Prostate gland (tissue), 2 donors: ENCODE data around the gene AMN. TPM values are rescaled to one million over a fixed set of nuclear protein-coding genes. Genes with fewer than 3 reads are reported as not detected.

Experiments
- DNase-seq: peaks from one replicate; pipeline ENCODE4 v3.0.0-alpha.2; 2019; ENCODE audit warnings: low spot score
- H3K27ac ChIP-seq, 2 donors: fragments of 200-600 bp; sonication (generic); 2 replicates each; pipeline ENCODE4 v1.5.1; 2017 to 2019
- H3K27me3 ChIP-seq: fragments of 200-600 bp; sonication (generic); replicated peaks from 2 replicates; pipeline ENCODE4 v1.5.1; 2019; ENCODE audit not compliant: insufficient read depth
- H3K36me3 ChIP-seq, 2 donors: fragments of 200-600 bp; sonication (generic); 1 replicate in 1 of 2; 2 replicates in 1 of 2; pipeline versions ENCODE4 v1.5.1 to v1.8.1; 2017 to 2019
- H3K4me1 ChIP-seq: fragments of 200-600 bp; sonication (generic); replicated peaks from 2 replicates; pipeline ENCODE4 v1.5.1; 2019
- H3K4me3 ChIP-seq, 2 donors: fragments of 200-600 bp; sonication (generic); 2 replicates each; pipeline ENCODE4 v1.5.1; 2017 to 2019
- H3K9me3 ChIP-seq: fragments of 200-600 bp; sonication (generic); 2 replicates; pipeline ENCODE4 v1.5.1; 2017
- CTCF ChIP-seq, 4 experiments: fragments of 200-600 bp in 2 of 4; fragments of 450-650 bp in 2 of 4; sonication (generic) in 2 of 4; IDR thresholded peaks; 1 replicate in 3 of 4; 2 replicates in 1 of 4; pipeline ENCODE4 v1.5.1; 2016 to 2019; ENCODE audit warnings: antibody characterized with exemption in 4 of 4, mild to moderate bottlenecking in 2 of 4, moderate library complexity in 2 of 4
- POLR2A ChIP-seq: fragments of 450-650 bp; IDR thresholded peaks from one replicate; pipeline ENCODE4 v1.6.1; 2016; ENCODE audit warnings: antibody characterized with exemption, mild to moderate bottlenecking
- POLR2AphosphoS5 ChIP-seq: sonication (generic); formaldehyde crosslinking; IDR thresholded peaks from one replicate; pipeline ENCODE4 v1.6.1; 2017; ENCODE audit warnings: antibody characterized with exemption
- WGBS: methylation state at CpG from one replicate; pipeline ENCODE4 v1.1.5; 2018; 5-methylcytosine and 5-hydroxymethylcytosine counted together
- intact Hi-C: fragments of 100-400 bp; cut with DNase I; formaldehyde crosslinking; loops from one replicate; pipeline ENCODE4 v1.14.2; 2022
- total RNA-seq, 2 donors: library from RNA; depleted of rRNA; stranded (reverse); fragments of >200 nt; gene quantifications; one replicate each; pipeline ENCODE4 v1.1.0, GENCODE V29; 2016

AMN gene
- total RNA-seq, 2 donors from 2014 or later = 0.91 to 1.6 TPM

- no peak overlapping the region for H3K27ac ChIP-seq
- no peak for TF ChIP-seq CTCF (IDR thresholded peaks at IDR 0.05)
- no peak for TF ChIP-seq POLR2A
- TF ChIP-seq POLR2AphosphoS5 = no peak
- no peaks in the 10 kb centered on the region for H3K9me3 ChIP-seq
- H3K36me3 ChIP-seq = no peaks in the 10 kb centered on the region
- no peak for DNase-seq
- no peaks in the 10 kb centered on the region for H3K27me3 ChIP-seq
- intact Hi-C loops = no loop called here
- no peak overlapping the region for H3K4me3 ChIP-seq
- 94% methylated on average over 14 of the region's 14 CpGs for WGBS
- no peaks in the 10 kb centered on the region for H3K4me1 ChIP-seq
Observed at GRCh38 chr14:102883554-102883953, 38.9 kb upstream of the AMN start.

GRCh38 chr14:102885737-102886447 lies 36.6 kb upstream of the AMN start:
- Histone ChIP-seq H3K4me1 (no peaks in the 10 kb centered on the region), H3K4me3 (no peak overlapping the region), H3K9me3 (no peaks in the 10 kb centered on the region), H3K36me3 (no peaks in the 10 kb centered on the region), H3K27ac (no peak overlapping the region), H3K27me3 (no peaks in the 10 kb centered on the region)
- 98% methylated on average over 22 of the region's 22 CpGs for WGBS
- intact Hi-C loops = no loop called here
- TF ChIP-seq POLR2AphosphoS5 (no peak), POLR2A (no peak), CTCF (IDR thresholded peaks at IDR 0.05) (no peak)
- no peak for DNase-seq

- 54% methylated on average over 1 of the region's 1 CpG for WGBS
- H3K27me3 ChIP-seq = no peaks in the 10 kb centered on the region
- no peaks in the 10 kb centered on the region for H3K36me3 ChIP-seq
- no peak overlapping the region for H3K27ac ChIP-seq
- no peak overlapping the region for H3K4me3 ChIP-seq
- H3K4me1 ChIP-seq = no peaks in the 10 kb centered on the region
- intact Hi-C loops = no loop called here
- no peaks in the 10 kb centered on the region for H3K9me3 ChIP-seq
- TF ChIP-seq CTCF (IDR thresholded peaks at IDR 0.05) (no peak), POLR2A (no peak), POLR2AphosphoS5 (no peak)
- no peak for DNase-seq
Observed at GRCh38 chr14:102888748-102889147, 33.7 kb upstream of the AMN start.

GRCh38 chr14:102889615-102890014 lies 32.8 kb upstream of the AMN start:
- DNase-seq = no peak
- no peaks in the 10 kb centered on the region for H3K36me3 ChIP-seq

More at GRCh38 chr14:102889615-102890014, 32.8 kb upstream of the AMN start:
- Histone ChIP-seq H3K4me1 (no peaks in the 10 kb centered on the region), H3K27me3 (no peaks in the 10 kb centered on the region), H3K27ac (no peak overlapping the region), H3K4me3 (no peak overlapping the region), H3K9me3 (no peaks in the 10 kb centered on the region)
- intact Hi-C loops = no loop called here
- no peak for TF ChIP-seq POLR2A
- no peak for TF ChIP-seq CTCF (IDR thresholded peaks at IDR 0.05)
- no peak for TF ChIP-seq POLR2AphosphoS5
- 97% methylated on average over 7 of the region's 7 CpGs for WGBS
